Neural cell (in vitro differentiated cells): ENCODE results near the gene SAMD4B. TPM values are rescaled to one million over a fixed set of nuclear protein-coding genes. Genes with fewer than 3 reads are reported as not detected.

Source experiments
- H2AFZ ChIP-seq: fragments of 200-600, 300-800 bp; sonication (generic), shearing (Covaris generic); 2 replicates; pipeline ENCODE4 v1.6.0; 2014; ENCODE audit warnings: low read depth, mild to moderate bottlenecking, antibody characterized with exemption, low read length, moderate library complexity
- H3F3A ChIP-seq: fragments of 200-600 bp; shearing (Covaris generic); 2 replicates; pipeline ENCODE4 v1.6.1; 2016; ENCODE audit warnings: mild to moderate bottlenecking, moderate library complexity, mixed read lengths, antibody characterized with exemption, low read length; ENCODE audit not compliant: insufficient read depth, poor library complexity, severe bottlenecking
- H3K27ac ChIP-seq: fragments of 200-600, 300-800 bp; sonication (generic), shearing (Covaris generic); 2 replicates; pipeline ENCODE4 v1.5.1; 2014; ENCODE audit warnings: mild to moderate bottlenecking, low read length, moderate library complexity
- H3K27me3 ChIP-seq: fragments of 300-800, 200-600 bp; sonication (generic), shearing (Covaris generic); 2 replicates; pipeline ENCODE4 v1.6.0; 2014; ENCODE audit warnings: mild to moderate bottlenecking, low read depth, low read length, moderate library complexity; ENCODE audit not compliant: insufficient read depth
- H3K36me3 ChIP-seq: fragments of 300-800, 200-600 bp; sonication (generic), shearing (Covaris generic); 2 replicates; pipeline ENCODE4 v1.5.1; 2014; ENCODE audit warnings: mild to moderate bottlenecking, antibody characterized with exemption, low read length, moderate library complexity; ENCODE audit not compliant: insufficient read depth
- H3K4me2 ChIP-seq: fragments of 300-800, 200-600 bp; sonication (generic), shearing (Covaris generic); 2 replicates; pipeline ENCODE4 v1.6.0; 2014; ENCODE audit warnings: mild to moderate bottlenecking, low read length
- H3K4me3 ChIP-seq: fragments of 300-800, 200-600 bp; sonication (generic), shearing (Covaris generic); 2 replicates; pipeline ENCODE4 v1.5.1; 2014; ENCODE audit warnings: mild to moderate bottlenecking, low read length, moderate library complexity
- H3K79me2 ChIP-seq: fragments of 200-600 bp; shearing (Covaris generic); replicated peaks from 2 replicates; pipeline ENCODE4 v1.6.0; 2014; ENCODE audit warnings: mild to moderate bottlenecking, low read length, moderate library complexity; ENCODE audit not compliant: insufficient read depth
- H3K9ac ChIP-seq: fragments of 300-800, 200-600 bp; sonication (generic), shearing (Covaris generic); 2 replicates; pipeline ENCODE4 v1.6.1; 2016; ENCODE audit warnings: mild to moderate bottlenecking, low read length, mixed read lengths
- H3K9me2 ChIP-seq: fragments of 200-600 bp; shearing (Covaris generic); 2 replicates; pipeline ENCODE4 v1.6.1; 2016; ENCODE audit warnings: mild to moderate bottlenecking, low read length, mixed read lengths; ENCODE audit not compliant: insufficient read depth
- H3K9me3 ChIP-seq: fragments of 200-600, 300-800 bp; sonication (generic), shearing (Covaris generic); 2 replicates; pipeline ENCODE4 v1.6.1; 2016; ENCODE audit warnings: mild to moderate bottlenecking, mixed run types, low read length, moderate library complexity, mixed read lengths
- H4K20me1 ChIP-seq: fragments of 200-600 bp; shearing (Covaris generic); 2 replicates; pipeline ENCODE4 v1.6.1; 2016; ENCODE audit warnings: mild to moderate bottlenecking, mixed run types; ENCODE audit not compliant: insufficient read depth
- CTCF ChIP-seq: fragments of 450-650 bp; IDR thresholded peaks from 2 replicates; pipeline ENCODE4 v1.5.1; 2014; ENCODE audit warnings: antibody characterized with exemption, mild to moderate bottlenecking, moderate library complexity; ENCODE audit not compliant: poor library complexity, severe bottlenecking
- EP300 ChIP-seq: fragments of 450-650 bp; conservative IDR thresholded peaks from 2 replicates; pipeline ENCODE4 v1.6.1; 2014; ENCODE audit warnings: antibody characterized with exemption, mild to moderate bottlenecking, moderate library complexity; ENCODE audit not compliant: poor library complexity, severe bottlenecking
- EZH2 ChIP-seq: fragments of 200-600, 300-800 bp; shearing (Covaris generic), sonication (generic); IDR thresholded peaks from 2 replicates; pipeline ENCODE4 v1.6.1; 2014; ENCODE audit warnings: antibody characterized with exemption, low read length, borderline replicate concordance, mild to moderate bottlenecking; ENCODE audit not compliant: insufficient read depth, poor library complexity, severe bottlenecking
- MXI1 ChIP-seq: fragments of 450-650 bp; conservative IDR thresholded peaks from 2 replicates; pipeline ENCODE4 v1.6.1; 2014; ENCODE audit warnings: antibody characterized with exemption, mild to moderate bottlenecking; ENCODE audit not compliant: poor library complexity, severe bottlenecking
- POLR2AphosphoS5 ChIP-seq: IDR thresholded peaks from 2 replicates; pipeline ENCODE4 v1.6.1; 2012
- RAD21 ChIP-seq: fragments of 450-650 bp; conservative IDR thresholded peaks from 2 replicates; pipeline ENCODE4 v1.6.1; 2014; ENCODE audit warnings: antibody characterized with exemption, mild to moderate bottlenecking, moderate library complexity
- SMC3 ChIP-seq: fragments of 450-650 bp; conservative IDR thresholded peaks from 2 replicates; pipeline ENCODE4 v1.6.1; 2014; ENCODE audit warnings: antibody characterized with exemption, mild to moderate bottlenecking, moderate library complexity; ENCODE audit not compliant: poor library complexity
- TAF1 ChIP-seq: IDR thresholded peaks from 2 replicates; pipeline ENCODE4 v1.6.1; 2012; ENCODE audit warnings: low read depth
- polyA plus RNA-seq: library from polyadenylated mRNA; depleted of rRNA; stranded (reverse); fragments of >200 nt; gene quantifications from 2 replicates; pipeline ENCODE4 v1.2.3, GENCODE V29; 2014
- TF ChIP-seq, protein P1 (sequence below): IDR thresholded peaks from 2 replicates; pipeline ENCODE4 v1.6.1; 2012; ENCODE audit warnings: borderline replicate concordance

SAMD4B gene
- polyA plus RNA-seq, 1 donor from 2014 or later: 19.3 TPM

DNA sequence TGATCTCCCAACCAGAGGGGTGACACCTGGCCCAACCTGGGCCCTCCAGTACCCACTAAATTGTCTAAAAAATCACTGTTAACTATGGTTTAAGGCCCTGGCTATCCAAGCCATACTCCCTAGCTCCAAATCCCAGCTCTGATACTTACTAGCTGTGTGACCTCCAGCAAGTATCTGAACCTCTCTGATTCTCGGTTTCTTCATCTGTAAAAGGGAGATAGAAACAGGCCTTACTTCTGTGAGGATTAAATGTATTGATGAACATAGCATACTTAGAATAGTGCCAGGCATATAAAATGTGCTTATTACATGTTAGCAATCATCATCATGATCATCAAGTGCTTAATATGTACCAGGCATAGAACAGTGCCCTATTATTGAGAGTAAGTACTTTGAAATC is 26.3 kb upstream of the SAMD4B start:
- Histone ChIP-seq H4K20me1 (no peaks in the 10 kb centered on the region), H3K4me3 (no peak overlapping the region), H3K9me2 (no peaks in the 10 kb centered on the region), H3K9ac (no peak overlapping the region), H3K79me2 (no peaks in the 10 kb centered on the region), H3K4me2 (no peak overlapping the region), H3K9me3 (no peaks in the 10 kb centered on the region), H3K27ac (no peak overlapping the region), H3K36me3 (no peaks in the 10 kb centered on the region), H2AFZ (no peak overlapping the region), H3K27me3 (no peaks in the 10 kb centered on the region), H3F3A (no peaks in the 10 kb centered on the region)
- TF ChIP-seq MXI1 (no peak), TAF1 (no peak), POLR2AphosphoS5 (no peak), EZH2 (no peak), RAD21 (no peak), SMC3 (no peak), EP300 (no peak), CTCF (no peak)
- TF ChIP-seq, protein P1, sequence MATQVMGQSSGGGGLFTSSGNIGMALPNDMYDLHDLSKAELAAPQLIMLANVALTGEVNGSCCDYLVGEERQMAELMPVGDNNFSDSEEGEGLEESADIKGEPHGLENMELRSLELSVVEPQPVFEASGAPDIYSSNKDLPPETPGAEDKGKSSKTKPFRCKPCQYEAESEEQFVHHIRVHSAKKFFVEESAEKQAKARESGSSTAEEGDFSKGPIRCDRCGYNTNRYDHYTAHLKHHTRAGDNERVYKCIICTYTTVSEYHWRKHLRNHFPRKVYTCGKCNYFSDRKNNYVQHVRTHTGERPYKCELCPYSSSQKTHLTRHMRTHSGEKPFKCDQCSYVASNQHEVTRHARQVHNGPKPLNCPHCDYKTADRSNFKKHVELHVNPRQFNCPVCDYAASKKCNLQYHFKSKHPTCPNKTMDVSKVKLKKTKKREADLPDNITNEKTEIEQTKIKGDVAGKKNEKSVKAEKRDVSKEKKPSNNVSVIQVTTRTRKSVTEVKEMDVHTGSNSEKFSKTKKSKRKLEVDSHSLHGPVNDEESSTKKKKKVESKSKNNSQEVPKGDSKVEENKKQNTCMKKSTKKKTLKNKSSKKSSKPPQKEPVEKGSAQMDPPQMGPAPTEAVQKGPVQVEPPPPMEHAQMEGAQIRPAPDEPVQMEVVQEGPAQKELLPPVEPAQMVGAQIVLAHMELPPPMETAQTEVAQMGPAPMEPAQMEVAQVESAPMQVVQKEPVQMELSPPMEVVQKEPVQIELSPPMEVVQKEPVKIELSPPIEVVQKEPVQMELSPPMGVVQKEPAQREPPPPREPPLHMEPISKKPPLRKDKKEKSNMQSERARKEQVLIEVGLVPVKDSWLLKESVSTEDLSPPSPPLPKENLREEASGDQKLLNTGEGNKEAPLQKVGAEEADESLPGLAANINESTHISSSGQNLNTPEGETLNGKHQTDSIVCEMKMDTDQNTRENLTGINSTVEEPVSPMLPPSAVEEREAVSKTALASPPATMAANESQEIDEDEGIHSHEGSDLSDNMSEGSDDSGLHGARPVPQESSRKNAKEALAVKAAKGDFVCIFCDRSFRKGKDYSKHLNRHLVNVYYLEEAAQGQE: no peak

DNA sequence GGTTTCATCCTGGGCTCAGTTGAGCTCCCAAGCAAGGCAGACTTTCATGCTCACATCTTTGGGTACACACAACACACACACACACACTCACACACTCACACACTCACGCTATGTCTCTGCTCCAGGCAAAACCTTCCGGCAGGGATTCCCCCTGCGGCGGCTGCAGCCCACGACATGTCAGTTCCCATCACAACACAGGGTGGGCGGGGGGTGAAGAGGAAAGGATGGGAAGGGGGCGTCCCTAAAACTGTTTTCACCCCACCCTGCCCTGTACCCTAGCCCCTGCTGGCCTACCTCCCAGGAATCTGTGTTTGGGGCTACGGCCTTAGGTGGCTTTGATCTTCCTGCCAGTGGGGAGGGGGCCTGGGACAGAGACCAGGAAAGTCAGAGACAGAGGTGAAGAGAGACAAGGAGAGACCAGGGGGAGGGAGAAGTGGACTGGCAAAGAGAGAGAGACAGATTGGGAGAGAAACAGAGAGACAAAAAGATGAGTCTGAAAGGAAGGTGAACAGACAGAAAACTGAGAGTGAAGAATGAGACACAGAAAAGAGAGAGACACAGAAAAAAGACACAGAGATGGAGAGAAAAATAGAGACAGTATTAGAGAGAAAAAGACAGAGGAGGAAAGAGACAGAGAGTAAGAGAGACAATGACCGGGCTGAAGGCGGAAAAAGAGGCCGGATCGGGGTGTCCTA is 25.4 kb upstream of the SAMD4B start:
- Histone ChIP-seq H3K9me3 (no peaks in the 10 kb centered on the region), H3F3A (no peaks in the 10 kb centered on the region), H3K9ac (no peak overlapping the region), H3K4me2 (no peak overlapping the region), H3K4me3 (no peak overlapping the region), H3K27me3 (no peaks in the 10 kb centered on the region), H3K79me2 (no peaks in the 10 kb centered on the region), H3K9me2 (no peaks in the 10 kb centered on the region), H4K20me1 (no peaks in the 10 kb centered on the region), H2AFZ (no peak overlapping the region), H3K27ac (no peak overlapping the region), H3K36me3 (no peaks in the 10 kb centered on the region)
- TF ChIP-seq POLR2AphosphoS5 (no peak), CTCF (no peak), TAF1 (no peak), EZH2 (no peak), RAD21 (no peak), EP300 (no peak), SMC3 (no peak), MXI1 (no peak)
- TF ChIP-seq, protein P1: no peak
